GM21529 (cell line): ENCODE data around the gene BFSP1.
A peak's percentile ranks its signal among the peaks of the same experiment; 100 is the strongest.

Experiments
- ATAC-seq: cut with Tn5 transposase; IDR thresholded peaks from one replicate; pipeline ENCODE4 v1.9.1; 2021; ENCODE audit not compliant: unreplicated experiment

Gene BFSP1

DNA sequence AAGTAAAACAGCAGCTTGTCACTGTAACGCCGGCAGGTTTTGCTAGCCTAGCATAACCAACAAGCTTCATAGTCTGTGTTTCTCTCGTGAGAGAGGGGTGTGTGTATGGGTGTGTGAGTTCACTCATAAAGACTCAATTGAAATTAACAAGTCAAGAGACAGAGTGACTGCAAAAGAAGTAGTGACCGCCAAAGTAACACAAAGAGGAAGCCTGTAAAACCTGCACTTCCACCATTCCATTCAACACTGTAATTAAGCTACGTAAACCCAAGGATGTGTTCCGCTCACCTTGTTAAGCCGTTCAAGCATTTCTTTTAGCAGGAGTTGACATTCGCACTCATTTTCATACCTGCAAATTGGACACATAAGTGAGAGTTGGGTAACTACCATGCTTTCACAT lies 6.6 kb downstream of the BFSP1 start:
- ATAC-seq: no peak

DNA sequence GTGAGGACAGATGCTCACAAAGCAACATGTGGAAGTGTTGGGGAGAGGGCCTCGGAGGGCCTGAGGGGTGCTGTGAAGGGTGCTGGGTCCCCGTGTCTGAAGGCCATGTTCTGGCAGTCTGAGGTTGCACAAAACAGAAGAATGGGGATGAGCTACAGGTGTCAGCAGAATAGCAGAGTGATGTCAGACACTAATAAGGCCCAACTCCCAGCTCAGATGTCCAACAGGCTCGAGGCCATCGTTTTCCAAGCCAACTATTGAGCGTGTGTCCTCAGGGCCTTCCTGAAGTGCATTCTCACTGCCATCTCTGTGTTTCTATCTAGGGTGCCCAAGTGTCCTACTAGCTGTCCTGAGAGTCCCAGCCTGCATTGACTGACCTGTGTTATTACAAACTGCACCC lies 7.9 kb downstream of the BFSP1 start:
- no peak for ATAC-seq

DNA sequence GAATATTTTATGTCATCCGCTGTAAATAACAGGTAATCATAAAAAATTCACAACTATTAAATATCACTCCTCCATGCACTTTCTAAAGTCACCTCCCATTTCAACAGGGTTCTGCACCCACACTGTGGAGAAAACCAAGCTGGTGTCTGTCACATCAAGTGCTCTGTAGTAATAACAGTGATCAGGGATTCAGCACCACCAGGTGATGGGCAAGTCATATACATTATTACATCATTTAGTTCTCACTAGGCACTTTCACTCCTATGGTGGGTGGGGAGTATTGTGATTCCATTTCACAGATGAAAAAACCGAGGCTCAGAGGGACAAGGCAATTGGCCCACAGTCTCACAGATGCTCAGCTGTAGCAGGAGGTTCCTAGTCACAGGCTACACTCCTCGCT lies 8.7 kb downstream of the BFSP1 start:
- no peak for ATAC-seq

DNA sequence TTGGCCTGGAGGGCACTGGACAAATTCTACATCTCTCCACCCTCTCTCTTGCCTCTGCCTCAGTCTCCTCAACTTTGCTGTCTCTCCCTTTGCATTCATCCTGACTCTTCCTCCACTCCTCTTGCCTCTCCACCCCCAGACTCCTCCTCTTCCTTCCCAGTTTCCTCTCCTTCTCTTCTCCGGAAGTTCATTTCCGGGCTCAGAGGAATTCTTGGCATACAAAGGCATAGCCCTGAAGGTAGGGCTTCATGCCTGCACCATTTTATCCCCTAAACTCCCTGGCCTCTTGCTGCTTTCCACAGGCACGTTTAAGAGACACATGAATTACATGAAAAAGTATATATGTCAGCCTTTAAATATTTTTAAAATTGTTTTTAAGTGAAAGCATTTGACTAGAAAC lies 10.6 kb downstream of the BFSP1 start:
- no peak for ATAC-seq

DNA sequence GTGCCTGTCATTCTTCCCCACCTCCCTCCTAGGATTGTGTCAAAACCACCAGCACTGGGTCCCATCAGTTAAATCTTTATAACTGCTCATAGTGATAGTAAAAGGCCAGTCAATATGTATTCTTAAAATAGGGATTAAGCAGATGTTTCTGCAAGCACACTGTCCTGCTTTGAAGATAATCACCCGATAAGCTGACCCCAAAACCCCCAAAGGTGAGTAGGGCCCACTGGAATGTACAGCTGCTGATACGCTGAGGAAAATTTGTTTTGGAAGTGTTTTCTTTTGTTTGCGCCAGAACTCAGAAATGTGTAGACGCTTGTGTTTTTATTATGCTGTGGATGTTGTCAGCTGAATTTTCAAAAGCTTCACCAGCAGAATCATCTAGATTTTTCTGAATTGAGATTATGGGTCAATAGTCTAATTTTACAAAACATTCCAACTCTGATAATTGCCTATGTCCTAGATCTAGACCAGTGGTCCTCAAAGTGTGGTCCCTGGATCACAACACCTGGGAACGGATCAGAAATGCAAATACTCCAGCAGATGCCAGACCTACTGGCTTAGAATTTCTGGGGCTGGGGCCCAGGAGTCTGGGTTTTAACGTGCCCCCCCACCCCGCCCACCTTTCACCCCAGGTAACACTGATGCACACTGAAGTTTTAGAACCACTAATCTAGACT lies 11.4 kb downstream of the BFSP1 start:
- ATAC-seq: no peak

DNA sequence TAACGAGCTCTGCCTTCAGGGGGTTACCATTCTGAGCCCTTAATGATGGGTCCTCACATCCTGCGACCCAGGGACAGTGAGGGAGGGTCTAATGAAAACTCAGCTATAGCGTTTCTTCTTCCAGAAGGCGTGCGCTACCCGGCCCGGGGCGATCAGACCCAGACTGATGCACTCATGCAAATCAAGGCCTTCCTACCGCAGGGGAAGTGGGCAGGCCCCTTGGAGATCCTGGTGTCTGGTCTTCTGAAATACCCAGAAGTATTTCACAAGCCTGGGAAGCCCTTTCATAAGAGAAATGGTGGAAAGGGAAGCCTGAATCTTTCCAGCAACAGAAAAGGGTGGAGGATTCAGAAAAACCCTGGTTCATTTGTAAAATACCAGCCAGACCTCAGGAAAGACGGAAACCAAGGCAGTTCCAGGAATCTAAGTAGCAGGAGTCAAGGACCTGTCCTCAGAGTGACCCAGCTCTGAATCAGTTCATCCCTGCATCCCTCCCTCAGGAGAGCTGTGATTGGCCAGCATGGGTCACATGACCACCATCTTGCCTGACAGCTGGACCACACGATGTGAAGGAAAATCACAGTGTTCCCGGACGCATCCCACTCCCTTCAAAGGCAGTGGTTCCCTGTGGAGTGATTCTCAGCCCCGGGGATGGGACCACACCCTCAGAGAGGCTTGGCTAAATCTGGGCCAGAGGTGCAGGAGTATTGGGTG lies 12.7 kb downstream of the BFSP1 start:
- no peak for ATAC-seq

DNA sequence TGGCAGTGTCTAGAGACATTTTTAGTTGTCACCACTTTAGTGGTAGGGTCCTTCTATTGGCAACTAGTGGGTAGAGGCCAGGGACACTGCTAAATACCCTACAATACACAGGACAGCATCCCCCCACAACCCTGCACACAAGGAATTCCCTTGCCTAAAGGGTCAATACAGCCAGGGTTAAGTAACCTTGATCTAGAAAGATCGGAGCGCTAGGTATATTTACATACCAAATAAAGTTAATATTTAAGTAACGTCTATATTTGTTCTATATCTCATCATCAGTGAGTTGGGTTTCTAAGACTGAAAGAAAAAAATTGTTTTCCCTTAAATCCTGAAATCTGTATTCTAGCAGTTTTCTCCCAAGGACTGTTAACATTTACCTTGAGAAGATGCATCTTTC lies 16.1 kb downstream of the BFSP1 start:
- ATAC-seq: no peak

DNA sequence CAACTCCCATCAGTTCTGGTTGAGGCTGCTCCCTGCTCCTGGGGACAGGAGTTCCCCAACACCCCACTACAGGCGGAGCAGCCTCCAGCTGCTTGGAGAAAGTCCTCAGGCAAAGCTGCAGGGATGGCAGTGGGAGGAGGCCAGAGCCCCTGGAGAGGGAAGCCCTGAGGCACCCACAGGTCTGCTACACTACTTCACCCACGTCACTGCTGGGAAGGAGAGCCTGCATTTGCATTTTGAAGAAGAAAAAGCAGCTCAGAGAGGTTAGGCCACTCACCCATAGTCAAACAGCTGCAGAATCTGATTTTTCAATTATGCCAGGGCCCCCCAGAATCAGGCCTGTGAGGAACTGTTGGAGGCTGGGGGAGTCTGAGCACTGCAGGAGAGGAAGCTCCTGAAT lies 17.2 kb downstream of the BFSP1 start:
- no peak for ATAC-seq

DNA sequence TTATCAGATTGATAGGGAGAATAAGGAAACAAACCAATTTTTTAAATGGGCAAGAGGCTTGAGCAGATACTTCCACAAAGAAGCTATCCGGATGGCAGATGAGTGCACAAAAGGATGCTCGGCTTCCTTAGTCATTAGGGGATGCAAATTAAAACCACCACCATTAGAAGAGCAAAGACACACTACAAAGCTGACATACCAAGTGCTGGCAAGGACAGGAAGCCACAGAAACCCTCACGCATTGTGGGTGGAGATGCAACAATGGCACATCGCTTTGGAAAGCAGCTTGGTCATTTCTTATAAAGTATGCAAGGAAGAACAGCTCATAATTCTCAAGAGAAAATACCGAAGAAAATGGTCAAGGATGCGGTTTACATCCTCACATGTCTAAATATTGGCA lies 19.8 kb downstream of the BFSP1 start:
- ATAC-seq: no peak

DNA sequence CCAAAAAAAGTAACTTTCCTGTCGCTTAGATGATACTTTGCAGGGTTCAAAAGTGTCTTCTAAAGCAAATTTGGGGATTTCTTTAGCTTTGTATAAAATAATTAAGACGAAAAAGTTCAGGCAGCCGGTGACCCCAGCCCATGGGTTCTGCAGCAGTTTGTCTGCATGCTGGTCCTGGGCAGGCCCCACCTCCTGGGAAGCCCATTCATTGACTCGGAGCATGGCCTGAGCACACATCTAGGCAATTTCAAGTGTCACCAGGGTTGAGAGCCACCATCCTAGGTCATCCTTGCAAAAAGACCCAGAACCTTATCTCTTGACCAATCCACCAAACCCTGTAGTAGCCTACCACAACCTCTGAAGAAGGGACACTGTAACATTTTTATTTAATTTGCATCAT lies 20.6 kb downstream of the BFSP1 start:
- no peak for ATAC-seq

DNA sequence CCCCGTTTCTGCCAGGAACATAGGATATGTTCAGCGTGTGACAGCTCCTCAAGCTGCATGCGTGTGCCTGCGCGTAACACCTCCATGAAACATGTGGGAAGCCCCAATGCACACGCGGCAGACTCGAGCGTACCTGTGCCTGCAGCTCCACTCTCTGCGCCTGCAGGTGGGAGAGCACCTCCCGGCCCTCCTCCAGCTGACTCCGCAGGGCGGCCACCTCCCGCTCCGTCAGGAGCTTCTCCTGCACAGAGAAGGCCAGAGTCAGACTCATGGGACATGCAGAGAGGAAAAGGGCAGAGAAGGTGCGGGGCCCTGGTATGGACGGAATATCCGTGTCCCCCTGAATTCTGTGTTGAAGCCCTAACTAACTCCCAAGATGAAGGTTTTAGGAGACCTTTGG lies 22.4 kb downstream of the BFSP1 start:
- ATAC-seq: no peak

DNA sequence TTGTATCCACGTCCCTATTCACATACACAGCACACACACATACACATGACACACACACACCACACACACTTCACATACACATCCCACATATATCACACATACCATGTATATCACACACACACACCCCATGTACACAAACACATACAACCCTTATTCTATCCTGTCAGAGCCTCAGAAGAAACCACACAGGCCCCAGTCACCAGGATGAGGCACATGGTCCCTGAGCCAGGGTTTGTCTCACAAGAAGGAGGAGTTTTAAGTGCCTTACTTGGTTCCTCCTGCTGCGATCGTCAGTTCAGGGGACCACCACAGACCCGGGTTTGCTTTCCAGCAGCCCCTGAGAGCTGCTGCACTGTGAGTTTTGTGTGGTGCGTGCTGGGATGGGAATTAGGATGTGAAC lies 23.6 kb downstream of the BFSP1 start:
- ATAC-seq: no peak

DNA sequence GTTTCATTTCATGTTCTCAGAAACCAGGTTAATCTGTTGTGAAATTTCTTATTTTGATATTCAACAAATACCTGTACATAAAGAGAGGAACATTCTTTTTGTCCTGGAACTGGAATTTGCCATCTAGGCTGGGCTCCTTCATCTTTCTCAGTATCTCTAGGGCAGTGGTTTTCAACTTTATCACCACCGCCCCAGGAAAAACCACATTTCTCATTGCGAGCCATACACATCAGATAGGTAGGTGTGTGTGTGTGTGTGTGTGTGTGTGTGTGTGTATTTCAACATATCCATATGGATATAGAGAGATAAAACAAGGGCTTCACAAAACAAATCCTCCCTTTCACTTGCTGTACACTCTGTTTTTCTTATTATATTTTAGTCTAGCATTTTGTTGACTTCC lies 24.1 kb downstream of the BFSP1 start:
- no peak for ATAC-seq

DNA sequence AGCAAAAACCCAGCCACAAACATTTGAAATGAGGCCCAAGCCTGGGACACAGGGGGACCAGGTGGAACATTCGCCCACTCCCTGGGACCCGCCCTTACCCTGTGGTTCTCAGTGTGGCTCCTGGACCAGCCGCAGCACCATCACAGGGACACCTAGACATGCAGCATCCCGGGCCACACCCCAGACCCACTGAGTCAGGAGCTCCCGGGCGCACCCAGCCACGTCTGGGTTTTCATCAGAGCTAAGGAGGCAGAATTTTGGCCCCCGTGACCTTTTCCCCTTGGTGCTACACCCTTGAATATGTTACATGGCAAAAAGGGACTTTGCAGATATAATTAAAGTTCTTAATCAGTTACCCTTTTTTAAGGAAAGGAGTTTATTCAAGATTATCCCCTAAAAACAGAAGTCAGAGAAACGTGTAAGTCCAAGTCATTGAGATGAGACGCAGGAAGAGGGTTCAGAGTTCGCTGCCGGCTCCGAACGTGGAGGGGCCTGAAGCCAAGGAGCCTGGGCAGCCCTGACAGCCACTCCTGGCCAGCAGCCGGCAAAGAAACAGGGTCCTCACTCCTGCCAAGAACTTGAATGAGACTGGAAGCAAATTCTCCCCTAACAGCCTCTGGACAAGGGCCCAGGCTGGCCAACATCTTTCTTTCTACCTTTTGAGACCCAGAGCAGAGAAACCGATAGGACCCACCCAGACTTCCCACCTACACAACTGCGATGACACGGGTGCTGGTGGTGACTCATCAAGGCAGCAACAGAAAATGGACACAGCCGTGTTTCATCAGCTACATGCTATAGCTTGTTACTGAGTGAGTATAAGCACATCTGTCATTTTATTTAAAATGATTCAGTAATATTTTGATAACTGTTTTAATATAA lies 25.3 kb downstream of the BFSP1 start:
- peak; percentile 19 for ATAC-seq

DNA sequence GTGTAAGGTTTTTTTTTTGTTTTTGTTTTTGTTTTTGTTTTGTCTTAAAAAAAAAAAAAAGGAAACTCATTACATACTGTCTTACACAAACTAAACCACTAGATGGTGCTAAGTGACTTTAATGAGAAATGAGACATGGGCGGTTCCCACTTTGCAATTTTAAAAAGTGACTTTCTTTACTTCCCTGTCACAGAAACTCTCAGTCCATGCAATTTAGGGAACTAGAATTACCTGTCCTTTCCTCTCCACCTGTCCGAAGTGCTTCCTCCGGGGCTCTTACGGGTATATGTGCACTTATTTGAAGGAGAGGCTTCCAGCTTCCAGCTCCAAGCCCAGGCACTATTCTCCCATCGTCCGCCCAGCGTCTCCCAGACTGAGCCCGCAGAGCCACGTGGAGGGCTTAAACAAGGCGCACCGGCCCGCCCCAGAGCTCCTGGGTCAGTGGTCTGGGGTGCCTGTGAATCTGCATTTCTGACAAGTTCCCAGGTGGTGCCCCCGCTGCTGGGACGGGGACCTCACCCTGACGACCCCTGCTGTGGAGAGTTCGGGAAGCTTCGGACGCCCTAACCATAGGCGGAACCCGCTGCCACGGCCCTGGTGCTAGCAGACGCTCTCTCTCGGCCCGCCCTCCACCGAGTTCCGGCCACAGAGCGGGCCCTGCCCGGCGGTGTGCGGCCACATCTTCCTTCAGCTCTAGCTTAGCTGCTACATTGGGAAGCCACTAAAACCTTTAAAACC lies 26.1 kb downstream of the BFSP1 start:
- peak; percentile 70 for ATAC-seq

DNA sequence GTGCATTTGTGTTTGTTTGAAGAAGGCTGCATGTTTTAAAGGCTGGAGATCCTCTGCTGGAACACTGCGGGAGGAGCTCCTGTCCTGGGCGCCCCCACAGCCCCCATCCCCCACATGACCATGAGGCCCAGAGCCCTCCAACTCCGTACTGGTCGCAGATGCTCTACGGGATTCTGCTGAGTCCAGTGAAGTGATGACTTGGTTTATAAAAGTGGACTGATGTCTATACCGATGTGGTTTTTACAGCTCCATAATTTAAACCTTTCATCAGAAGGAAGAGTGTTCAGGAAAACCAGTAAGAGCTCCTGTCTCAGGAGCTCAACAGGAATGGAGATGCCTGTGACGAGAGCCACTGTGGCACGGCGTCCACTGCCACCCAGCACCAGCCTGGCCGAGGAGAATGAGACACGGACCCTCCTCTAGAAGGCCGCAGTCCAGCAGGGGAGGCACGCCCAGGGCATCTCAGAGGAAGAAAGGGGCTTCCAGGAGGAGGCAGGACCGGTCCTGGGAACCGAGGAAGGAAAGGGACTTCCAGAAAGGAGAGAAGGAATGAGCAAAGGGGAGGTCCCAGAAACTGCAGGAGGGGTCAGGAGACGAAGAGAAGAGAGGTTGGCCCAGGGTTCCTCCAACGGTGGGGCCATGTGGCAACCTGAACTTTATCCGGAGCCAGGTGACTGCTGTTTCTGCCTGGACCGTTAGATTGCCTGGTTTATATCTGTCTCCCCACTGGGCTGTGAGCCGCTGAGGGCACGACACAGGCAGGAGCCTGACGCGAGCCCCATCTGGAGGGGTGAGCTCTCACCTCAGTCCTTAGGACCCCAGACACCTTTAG lies 26.9 kb downstream of the BFSP1 start:
- peak; percentile 10 for ATAC-seq

DNA sequence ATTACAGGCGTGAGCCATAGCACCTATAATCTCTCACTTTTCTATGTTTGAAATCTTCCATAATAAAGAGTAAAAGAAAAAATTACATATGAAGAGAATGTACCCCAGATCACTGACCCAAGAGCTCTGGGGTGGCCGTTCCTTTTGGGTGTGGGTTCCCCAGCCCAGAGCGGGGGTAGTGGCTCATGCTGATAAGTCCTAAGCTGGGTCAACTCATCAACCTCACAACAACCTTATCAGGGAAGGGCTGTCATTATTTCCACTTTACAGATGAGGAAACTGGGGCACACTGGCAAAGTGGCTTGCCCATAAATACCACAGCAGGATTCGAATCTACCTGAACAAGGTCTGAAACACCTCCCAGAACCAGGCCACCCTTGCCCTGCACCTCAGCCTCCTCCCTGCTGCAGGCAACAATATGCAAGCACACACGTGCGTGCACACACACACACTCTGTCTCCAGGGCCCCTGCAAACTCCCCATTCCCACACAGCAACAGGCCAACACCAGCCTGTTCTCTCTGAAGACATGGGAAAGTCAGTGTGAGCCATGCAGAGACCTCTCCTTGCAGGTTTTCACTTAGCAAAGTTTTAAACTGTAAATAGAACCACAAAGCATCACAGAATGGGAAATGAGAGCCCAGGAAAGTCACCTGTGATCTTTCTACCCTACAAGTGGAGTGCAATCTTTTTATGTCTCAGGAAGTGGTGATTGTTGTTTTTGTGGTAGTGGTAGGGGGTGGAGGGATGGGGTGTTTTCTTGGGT lies 27.7 kb downstream of the BFSP1 start:
- no peak for ATAC-seq

DNA sequence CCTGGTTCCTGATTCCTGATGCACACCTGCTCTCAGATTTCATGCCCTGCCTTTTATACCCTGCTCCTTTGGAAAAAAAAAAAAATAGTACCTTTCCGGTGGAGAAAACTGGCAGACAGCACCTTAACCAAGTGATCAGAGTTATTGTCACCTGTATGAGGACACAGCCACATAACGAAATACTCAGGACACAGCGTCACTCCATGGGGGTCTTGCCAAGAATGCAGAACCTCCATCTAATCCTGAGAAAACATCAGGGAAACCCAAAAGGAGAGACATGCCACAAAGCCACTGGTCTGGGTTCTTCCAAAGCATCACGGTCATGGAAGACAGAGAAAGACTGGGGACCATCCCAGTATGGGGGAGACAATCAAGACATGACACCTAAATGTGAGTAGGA lies 29.1 kb downstream of the BFSP1 start:
- ATAC-seq: no peak

DNA sequence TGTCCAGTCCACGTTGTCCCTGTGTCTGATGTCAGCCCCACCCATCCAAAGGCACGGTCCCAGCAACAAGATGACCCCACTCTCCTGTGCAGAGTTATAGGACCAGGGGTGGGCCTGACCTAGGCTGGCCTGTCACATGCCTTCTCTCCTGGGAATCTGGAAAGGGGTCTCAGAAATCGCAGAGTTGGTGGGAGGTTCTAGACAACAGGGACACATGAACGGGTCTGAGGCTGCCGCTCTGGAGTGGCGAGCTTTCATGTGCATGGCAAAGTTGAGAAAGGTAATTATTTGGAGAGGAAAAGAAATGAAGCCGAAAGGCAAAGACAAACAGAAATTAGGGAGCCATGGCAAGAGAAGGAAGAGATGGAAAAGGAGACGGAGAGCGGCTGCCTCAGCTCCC lies 29.5 kb downstream of the BFSP1 start:
- no peak for ATAC-seq

DNA sequence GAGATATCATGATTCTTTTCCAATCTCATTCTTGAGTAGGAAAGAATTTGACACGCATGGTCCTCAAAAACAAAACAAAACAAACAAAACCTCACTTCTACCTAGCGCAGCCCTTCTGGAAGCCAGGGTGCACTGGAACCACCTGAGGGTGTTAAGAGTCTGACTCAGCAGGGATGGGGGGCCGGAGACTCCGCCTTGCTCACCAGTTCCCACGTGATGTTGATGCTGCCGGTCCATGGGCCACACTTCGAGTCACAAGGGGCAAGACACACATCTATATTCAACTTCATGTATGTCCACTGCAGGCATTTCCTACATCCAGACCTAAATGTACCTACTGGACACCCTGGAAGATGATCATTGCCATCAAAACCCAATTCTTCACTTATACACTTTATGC lies 30.4 kb downstream of the BFSP1 start:
- ATAC-seq: no peak
